Mammary epithelial cell (primary cell): Measurements from ENCODE around the gene ARID3A.

Experiments
- EZH2 ChIP-seq: IDR thresholded peaks from 2 replicates; pipeline ENCODE4 v1.6.1; 2012; ENCODE audit warnings: low read length, inconsistent platforms, borderline replicate concordance
- TF ChIP-seq, protein P1 (sequence below), 2 donors: IDR thresholded peaks in 1 of 2; conservative IDR thresholded peaks in 1 of 2; 2 replicates each; pipeline ENCODE4 v1.5.1; 2011 to 2012; ENCODE audit warnings: inconsistent platforms in 2 of 2, low read length in 2 of 2, mild to moderate bottlenecking in 2 of 2, control low read depth in 1 of 2, low read depth in 1 of 2; ENCODE audit not compliant: insufficient read depth in 1 of 2; ENCODE audit errors: extremely low read depth in 1 of 2

DNA sequence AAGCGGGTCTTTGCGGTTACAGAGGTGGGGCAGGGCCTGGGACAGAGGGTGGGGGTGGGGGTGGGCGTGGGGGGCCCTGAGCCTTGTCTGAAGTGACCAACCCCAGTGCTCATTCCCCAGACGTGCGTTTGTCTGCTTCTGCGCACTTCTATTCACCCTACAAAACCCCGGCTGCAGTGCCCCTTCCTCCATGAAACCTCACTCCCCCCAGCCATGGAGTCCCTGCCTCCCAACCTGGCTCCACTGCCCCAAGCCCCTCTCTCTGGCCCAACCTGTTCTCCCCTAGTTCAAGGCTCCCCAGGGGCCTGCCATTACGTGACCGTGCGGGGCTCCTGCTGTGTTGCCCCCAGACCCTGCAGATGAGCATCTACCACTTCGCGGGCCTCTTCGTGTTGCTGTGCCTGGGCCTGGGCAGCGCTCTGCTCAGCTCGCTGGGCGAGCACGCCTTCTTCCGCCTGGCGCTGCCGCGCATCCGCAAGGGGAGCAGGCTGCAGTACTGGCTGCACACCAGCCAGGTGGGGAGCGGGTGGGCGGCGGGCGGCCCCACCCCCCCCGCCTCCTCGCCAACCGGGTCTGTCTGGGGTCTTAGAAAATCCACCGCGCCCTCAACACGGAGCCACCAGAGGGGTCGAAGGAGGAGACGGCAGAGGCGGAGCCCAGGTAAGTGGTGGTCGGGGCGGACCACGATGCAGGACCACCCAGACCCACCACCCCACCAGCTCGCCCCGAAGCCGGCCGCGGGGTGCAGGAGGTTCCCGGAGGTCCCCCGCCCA is 82.6 kb downstream of the ARID3A start:
- TF ChIP-seq, protein P1, sequence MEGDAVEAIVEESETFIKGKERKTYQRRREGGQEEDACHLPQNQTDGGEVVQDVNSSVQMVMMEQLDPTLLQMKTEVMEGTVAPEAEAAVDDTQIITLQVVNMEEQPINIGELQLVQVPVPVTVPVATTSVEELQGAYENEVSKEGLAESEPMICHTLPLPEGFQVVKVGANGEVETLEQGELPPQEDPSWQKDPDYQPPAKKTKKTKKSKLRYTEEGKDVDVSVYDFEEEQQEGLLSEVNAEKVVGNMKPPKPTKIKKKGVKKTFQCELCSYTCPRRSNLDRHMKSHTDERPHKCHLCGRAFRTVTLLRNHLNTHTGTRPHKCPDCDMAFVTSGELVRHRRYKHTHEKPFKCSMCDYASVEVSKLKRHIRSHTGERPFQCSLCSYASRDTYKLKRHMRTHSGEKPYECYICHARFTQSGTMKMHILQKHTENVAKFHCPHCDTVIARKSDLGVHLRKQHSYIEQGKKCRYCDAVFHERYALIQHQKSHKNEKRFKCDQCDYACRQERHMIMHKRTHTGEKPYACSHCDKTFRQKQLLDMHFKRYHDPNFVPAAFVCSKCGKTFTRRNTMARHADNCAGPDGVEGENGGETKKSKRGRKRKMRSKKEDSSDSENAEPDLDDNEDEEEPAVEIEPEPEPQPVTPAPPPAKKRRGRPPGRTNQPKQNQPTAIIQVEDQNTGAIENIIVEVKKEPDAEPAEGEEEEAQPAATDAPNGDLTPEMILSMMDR (conservative IDR thresholded peaks at IDR 0.05 in 1 of 2, IDR thresholded peaks at IDR 0.05 in 1 of 2; ENCODE audit: extremely low read depth in 1 of 2, insufficient read depth in 1 of 2, low read depth in 1 of 2, low read length in 2 of 2): no peak
- no peak for TF ChIP-seq EZH2
